Vagina (tissue), 2 donors: ENCODE results near the gene DOK6. TPM values are rescaled to one million over a fixed set of nuclear protein-coding genes. Genes with fewer than 3 reads are reported as not detected.

Source experiments
- DNase-seq, 2 donors: peaks; one replicate each; pipeline ENCODE4 v3.0.0-alpha.2; 2017; ENCODE audit errors: extremely low spot score in 2 of 2
- H3K27ac ChIP-seq: fragments of 200-600 bp; sonication (generic); one replicate; pipeline ENCODE4 v1.5.1; 2019
- H3K27me3 ChIP-seq: fragments of 200-600 bp; sonication (generic); one replicate; pipeline ENCODE4 v1.5.1; 2019
- H3K36me3 ChIP-seq, 2 donors: fragments of 200-600 bp; sonication (generic); one replicate each; pipeline ENCODE4 v1.5.1; 2017 to 2019
- H3K4me1 ChIP-seq: fragments of 200-600 bp; sonication (generic); one replicate; pipeline ENCODE4 v1.5.1; 2019
- H3K4me3 ChIP-seq, 2 donors: fragments of 200-600 bp; sonication (generic); 1 replicate in 1 of 2; 2 replicates in 1 of 2; pipeline ENCODE4 v1.5.1; 2016 to 2019
- H3K9me3 ChIP-seq: fragments of 200-600 bp; sonication (generic); one replicate; pipeline ENCODE4 v1.5.1; 2019
- POLR2A ChIP-seq, 2 donors: fragments of 450-650 bp; IDR thresholded peaks; one replicate each; pipeline ENCODE4 v1.6.1; 2017; ENCODE audit warnings: antibody characterized with exemption in 2 of 2, mild to moderate bottlenecking in 2 of 2, moderate library complexity in 2 of 2
- POLR2AphosphoS5 ChIP-seq, 2 donors: sonication (generic); formaldehyde crosslinking; IDR thresholded peaks; one replicate each; pipeline ENCODE4 v1.9.0; 2017; ENCODE audit warnings: antibody characterized with exemption in 2 of 2, mild to moderate bottlenecking in 2 of 2, low read depth in 1 of 2; ENCODE audit not compliant: insufficient read depth in 1 of 2
- intact Hi-C: fragments of 100-400 bp; cut with DNase I; formaldehyde crosslinking; loops from one replicate; pipeline ENCODE4 v1.15.1; 2023
- total RNA-seq: library from RNA; depleted of rRNA; stranded (reverse); fragments of >200 nt; gene quantifications from one replicate; pipeline ENCODE4 v1.2.3, GENCODE V29; 2016
- TF ChIP-seq, protein P1 (sequence below), 3 experiments: fragments of 450-650 bp in 2 of 3; fragments of 200-600 bp in 1 of 3; sonication (generic) in 1 of 3; IDR thresholded peaks; one replicate each; pipeline ENCODE4 v1.5.1; 2017 to 2019; ENCODE audit warnings: antibody characterized with exemption in 3 of 3, mild to moderate bottlenecking in 2 of 3, moderate library complexity in 2 of 3

DOK6 gene
- total RNA-seq, 1 donor from 2014 or later: 1.2 TPM

DNA sequence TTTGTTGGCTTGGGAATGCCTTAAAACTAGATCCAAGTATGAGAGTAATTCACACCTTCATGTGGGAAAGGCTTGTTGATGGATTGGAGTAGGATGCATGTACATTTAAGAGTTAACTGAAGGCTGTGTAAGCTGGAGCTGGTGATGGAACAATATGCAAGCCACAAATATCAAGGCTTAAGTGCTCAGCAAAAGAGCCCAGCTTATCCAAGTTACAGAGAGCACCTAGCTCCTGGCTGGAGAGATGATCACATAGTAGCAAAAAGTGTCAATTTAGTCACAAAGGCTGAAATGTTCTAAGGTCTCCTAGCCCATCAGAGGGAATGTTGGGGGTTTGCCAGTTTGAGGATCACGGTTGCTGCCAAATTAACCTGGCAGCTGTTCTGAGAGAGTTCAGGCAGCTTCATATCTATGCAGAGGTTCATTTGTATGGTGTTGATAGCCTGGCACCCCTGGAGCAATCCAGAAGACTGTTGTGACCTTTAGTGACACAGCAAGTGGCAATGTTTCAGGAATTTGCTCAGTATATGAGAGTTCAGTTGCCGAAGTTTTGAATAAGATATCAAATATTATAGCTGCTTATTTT lies 228.2 kb downstream of the DOK6 start:
- Histone ChIP-seq H3K4me3 (no peak overlapping the region), H3K27me3 (no peaks in the 10 kb centered on the region), H3K4me1 (no peaks in the 10 kb centered on the region), H3K27ac (no peak overlapping the region), H3K9me3 (no peaks in the 10 kb centered on the region), H3K36me3 (no peaks in the 10 kb centered on the region)
- TF ChIP-seq, protein P1, sequence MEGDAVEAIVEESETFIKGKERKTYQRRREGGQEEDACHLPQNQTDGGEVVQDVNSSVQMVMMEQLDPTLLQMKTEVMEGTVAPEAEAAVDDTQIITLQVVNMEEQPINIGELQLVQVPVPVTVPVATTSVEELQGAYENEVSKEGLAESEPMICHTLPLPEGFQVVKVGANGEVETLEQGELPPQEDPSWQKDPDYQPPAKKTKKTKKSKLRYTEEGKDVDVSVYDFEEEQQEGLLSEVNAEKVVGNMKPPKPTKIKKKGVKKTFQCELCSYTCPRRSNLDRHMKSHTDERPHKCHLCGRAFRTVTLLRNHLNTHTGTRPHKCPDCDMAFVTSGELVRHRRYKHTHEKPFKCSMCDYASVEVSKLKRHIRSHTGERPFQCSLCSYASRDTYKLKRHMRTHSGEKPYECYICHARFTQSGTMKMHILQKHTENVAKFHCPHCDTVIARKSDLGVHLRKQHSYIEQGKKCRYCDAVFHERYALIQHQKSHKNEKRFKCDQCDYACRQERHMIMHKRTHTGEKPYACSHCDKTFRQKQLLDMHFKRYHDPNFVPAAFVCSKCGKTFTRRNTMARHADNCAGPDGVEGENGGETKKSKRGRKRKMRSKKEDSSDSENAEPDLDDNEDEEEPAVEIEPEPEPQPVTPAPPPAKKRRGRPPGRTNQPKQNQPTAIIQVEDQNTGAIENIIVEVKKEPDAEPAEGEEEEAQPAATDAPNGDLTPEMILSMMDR (IDR thresholded peaks at IDR 0.05): no peak
- TF ChIP-seq POLR2AphosphoS5 (IDR thresholded peaks at IDR 0.05; ENCODE audit: insufficient read depth in 1 of 2, low read depth in 1 of 2): no peak
- TF ChIP-seq POLR2A (IDR thresholded peaks at IDR 0.05): no peak
- DNase-seq: no peak
- intact Hi-C loops: no loop called here

- DNase-seq: no peak
- Histone ChIP-seq H3K4me1 (no peaks in the 10 kb centered on the region), H3K4me3 (no peak overlapping the region), H3K27me3 (no peaks in the 10 kb centered on the region), H3K9me3 (no peaks in the 10 kb centered on the region), H3K27ac (no peak overlapping the region), H3K36me3 (no peaks in the 10 kb centered on the region)
- intact Hi-C loops: no loop called here
- TF ChIP-seq, protein P1 (IDR thresholded peaks at IDR 0.05): no peak
- TF ChIP-seq POLR2A (IDR thresholded peaks at IDR 0.05): no peak
- no peak for TF ChIP-seq POLR2AphosphoS5 (IDR thresholded peaks at IDR 0.05; ENCODE audit: insufficient read depth in 1 of 2, low read depth in 1 of 2)
Measured at GRCh38 chr18:69631281-69631680, 230.6 kb downstream of the DOK6 start.

GRCh38 chr18:69635482-69635881 lies 234.8 kb downstream of the DOK6 start:
- intact Hi-C loops: no loop called here
- no peaks in the 10 kb centered on the region for H3K36me3 ChIP-seq

GRCh38 chr18:69636529-69637301 lies 236.0 kb downstream of the DOK6 start:
- Histone ChIP-seq H3K36me3 (no peaks in the 10 kb centered on the region), H3K9me3 (no peaks in the 10 kb centered on the region), H3K4me1 (no peaks in the 10 kb centered on the region), H3K4me3 (no peak overlapping the region), H3K27me3 (no peaks in the 10 kb centered on the region), H3K27ac (no peak overlapping the region)
- TF ChIP-seq POLR2A (IDR thresholded peaks at IDR 0.05) (no peak), POLR2AphosphoS5 (IDR thresholded peaks at IDR 0.05; ENCODE audit: insufficient read depth in 1 of 2, low read depth in 1 of 2) (no peak)
- TF ChIP-seq, protein P1 (IDR thresholded peaks at IDR 0.05): no peak
- DNase-seq: no peak
- intact Hi-C loops: no loop called here

More at GRCh38 chr18:69635482-69635881, 234.8 kb downstream of the DOK6 start:
- no peaks in the 10 kb centered on the region for H3K27me3 ChIP-seq
- no peak overlapping the region for H3K4me3 ChIP-seq
- no peak for DNase-seq
- no peak overlapping the region for H3K27ac ChIP-seq
- TF ChIP-seq POLR2AphosphoS5 (IDR thresholded peaks at IDR 0.05; ENCODE audit: insufficient read depth in 1 of 2, low read depth in 1 of 2): no peak
- H3K9me3 ChIP-seq: no peaks in the 10 kb centered on the region
- H3K4me1 ChIP-seq: no peaks in the 10 kb centered on the region

- no peaks in the 10 kb centered on the region for H3K4me1 ChIP-seq
- TF ChIP-seq, protein P1 (IDR thresholded peaks at IDR 0.05): no peak
- TF ChIP-seq POLR2A (IDR thresholded peaks at IDR 0.05) (no peak), POLR2AphosphoS5 (IDR thresholded peaks at IDR 0.05; ENCODE audit: insufficient read depth in 1 of 2, low read depth in 1 of 2) (no peak)
- no peaks in the 10 kb centered on the region for H3K36me3 ChIP-seq
- no peaks in the 10 kb centered on the region for H3K9me3 ChIP-seq
- no peak for DNase-seq
- intact Hi-C loops: no loop called here
- no peaks in the 10 kb centered on the region for H3K27me3 ChIP-seq
- H3K27ac ChIP-seq: no peak overlapping the region
- H3K4me3 ChIP-seq: no peak overlapping the region
Measured at GRCh38 chr18:69638056-69638455, 237.4 kb downstream of the DOK6 start.
